Fibroblast of skin of scalp (primary cell): Measurements from ENCODE around the gene HOXA11.

Experiments used
- DNase-seq: peaks from one replicate; pipeline ENCODE4 v3.0.0-alpha.2; 2013

HOXA11 gene

DNA sequence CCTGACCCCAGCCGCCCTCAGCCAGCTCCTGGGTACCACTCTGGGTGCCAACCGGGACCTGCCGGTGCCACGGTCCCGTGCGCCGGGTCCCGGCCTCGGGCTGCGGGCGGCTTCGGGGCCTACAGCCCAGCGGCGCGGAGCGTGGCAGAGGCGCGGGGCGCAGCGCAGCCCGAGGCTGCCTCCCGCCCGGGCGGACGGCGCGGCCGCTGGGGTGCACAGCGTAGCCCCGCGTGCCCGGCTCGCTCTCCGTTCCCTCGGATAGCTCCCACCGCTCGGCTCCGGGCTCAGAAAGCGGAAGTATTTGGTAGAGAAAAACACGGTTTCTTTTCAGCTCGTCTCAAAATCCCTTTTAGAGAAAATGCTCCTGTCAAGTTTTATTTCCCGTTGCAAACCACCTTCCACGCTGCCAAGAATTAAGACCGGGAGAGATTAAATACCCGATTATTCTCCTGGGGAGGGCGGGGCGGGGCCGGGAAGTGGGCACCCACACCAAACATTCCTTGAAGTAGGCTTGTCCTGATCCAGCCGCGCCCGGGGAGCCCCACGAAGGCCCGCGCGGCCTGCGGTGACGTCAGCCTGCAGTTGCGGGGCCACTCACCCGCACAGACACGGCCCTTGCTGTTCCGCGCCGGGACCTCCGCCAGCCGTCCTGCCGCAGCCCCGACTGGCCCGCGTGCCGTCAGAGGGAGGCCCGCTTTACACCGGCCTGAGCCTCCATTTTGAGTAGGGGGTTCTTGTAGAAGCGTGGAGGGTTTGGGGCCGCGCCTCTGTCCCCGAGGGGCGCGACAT, 7.7 kb upstream of the HOXA11 start:
- DNase-seq, result no peak

DNA sequence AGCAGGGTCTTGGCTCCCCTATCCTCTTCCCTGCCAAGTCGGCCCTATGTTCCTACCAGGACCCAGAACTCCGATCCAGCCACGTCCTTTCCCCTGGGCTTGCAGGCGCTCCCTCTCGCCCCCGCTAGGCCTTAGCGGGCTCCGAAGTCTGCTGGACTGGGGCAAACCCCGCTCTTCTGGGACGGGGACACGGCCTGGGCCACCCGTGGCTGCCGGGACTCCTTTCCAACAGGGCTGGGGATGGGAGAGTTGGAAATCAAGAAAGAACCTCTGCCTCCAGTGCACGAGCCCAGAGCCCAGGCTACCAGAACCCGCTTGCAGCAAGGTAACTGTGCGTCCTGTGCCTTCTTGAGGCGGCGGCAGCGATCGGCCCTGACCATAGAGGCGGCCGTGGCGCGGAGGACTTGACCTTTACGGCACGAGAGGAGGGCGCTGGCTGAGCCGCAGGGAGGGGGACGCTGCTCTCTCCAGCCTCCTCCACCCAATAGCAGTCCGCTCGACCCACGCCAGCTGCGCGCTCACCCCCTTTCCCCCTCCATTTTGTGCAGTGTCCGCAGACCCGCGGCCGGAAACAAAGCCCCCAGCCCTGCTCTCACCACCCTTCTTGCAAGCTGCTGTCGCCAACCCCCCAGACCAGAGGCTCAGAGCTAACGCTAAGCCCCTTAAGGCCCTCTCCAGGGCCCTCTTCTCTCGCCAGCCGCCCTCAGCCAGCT, 7.0 kb upstream of the HOXA11 start:
- no peak for DNase-seq

DNA sequence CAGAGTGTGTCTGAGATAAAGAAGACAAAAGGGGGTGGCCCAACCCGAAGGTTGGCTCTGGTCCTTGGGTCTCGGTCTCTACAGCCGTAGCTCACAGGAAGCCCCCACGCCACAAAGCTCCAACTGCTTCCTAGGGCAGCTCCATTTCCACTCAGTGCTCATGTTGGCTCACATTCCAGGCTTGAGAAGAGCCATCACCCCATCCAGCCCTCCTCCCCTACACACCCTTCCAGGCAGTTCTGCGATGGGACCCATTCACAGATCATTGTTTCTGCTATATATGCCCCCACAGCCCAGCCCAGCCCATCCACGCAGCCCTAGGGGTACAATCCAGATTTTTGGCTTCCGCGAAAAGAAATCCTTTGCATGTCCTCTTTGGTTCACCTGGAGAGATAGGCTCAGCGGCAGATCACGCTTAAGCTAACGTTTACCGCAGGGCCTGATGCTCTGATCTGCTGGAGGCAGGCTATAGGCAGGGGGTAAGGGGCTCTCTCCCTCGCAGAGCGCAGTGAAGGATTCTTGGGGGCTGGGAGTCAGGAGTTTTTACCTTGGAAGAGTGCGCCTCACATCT, 6.2 kb upstream of the HOXA11 start:
- DNase-seq, result no peak

DNA sequence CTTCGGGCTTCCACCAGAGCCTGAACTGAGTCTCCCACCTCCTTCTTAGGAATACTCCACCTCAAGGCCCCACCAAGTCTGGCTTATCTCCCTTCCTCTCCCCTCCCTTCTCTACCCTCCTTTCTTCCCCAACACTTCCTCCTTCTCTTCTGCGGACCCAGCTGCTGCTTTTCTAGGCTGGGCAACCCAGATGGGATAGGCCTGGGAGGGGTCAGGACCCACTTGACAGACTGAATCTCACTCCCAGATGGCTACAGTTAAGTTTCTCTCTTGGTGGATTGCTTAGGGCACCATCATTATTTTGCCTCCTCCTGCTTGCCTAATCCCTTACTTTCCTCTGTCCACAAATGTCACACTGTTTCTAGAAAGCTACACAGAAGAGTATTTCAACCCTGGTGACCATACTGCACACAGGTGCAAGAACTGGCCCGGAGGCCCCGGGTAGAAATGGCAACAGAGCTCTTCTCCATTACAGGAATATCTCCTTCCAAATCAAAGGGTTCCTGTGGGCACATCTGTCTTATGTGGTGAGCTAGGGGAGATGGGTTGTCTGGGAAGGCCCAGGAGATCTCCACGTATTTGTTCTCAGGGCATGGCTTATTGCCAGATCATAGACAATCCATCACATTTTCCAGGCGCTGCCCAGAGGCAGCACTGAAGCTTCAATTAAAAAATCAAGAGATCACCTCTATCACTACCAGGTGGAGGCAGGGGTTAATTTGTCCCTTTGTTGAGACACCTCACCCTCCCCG, 5.1 kb upstream of the HOXA11 start:
- DNase-seq, result no peak

DNA sequence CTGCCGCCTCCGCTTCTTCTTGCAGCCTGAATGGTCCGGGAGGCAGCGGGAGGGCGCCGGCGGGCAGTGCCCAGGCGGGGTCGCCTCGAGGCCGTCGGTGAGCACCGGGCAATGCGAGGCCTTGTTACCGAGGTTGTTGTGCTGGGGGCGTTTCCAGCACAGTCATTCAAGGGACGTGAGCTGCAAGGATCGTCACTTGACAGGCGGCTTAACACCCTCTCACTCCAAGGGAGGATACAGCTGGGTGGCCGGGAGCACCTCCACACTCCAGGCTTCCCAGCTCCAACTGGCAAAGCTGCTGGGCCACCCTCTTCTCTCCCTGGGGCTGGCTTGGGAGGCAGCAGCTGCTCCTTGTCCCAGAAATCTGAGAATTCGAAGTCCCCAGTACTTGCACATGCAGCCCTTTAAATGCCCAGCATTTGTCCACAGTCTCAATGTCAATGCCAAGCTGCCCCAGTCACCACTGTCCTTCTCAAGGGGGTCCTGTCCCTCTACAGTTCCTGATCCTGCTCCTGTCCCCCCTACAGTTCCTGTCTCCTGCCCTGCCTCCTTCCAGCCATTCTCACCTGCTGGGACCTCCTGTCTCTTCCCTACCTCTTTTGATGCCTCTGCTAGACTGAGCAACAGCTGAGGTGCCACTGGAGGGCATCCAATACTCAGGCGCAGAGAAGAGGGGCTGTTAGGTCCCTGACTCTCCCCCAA, 4.4 kb upstream of the HOXA11 start:
- no peak for DNase-seq

DNA sequence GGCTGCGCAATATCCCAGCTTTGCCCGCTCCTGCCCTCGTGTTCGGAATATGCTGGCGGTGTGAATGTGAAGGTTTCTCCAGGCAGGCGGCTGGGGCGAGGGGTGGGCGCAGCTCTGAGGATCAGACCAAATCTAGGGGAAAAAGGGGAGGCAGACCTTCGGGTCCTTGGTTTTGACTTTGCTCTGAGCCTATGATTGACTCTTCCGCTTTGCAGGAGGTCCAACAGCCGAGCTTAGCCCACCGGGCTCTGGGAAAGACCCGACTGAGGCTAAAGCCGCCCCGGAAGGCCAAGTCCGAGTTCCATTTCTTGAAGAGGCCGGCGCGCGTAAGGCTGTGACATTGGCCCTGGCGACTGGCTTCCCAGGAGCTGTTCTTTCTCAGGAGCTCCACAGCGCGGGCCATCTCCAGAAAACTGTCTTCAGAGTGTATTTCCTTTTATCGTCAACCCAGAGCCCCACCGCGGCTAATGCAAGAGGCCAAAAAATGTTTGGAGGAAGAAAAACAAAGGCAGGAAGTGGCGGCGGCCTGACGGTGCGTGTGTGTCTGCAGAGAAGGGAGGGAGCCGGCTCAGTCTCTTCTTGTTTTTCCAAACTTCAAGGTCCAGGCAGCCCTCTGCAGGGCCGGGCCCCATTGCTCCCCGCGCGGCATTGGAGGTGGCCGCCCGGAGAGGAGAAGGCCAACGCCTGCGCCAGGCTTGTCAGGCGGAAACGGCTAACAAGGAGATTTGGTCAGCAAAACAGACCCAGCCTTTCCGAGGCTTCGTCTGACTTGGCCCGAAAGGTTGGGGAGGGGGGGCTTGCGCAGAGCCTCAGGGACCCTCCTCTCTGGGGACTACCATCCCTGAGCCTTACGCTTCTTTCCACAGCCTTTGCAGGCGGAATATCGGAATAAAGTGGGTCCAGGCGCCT, 3.6 kb upstream of the HOXA11 start:
- DNase-seq, result no peak

DNA sequence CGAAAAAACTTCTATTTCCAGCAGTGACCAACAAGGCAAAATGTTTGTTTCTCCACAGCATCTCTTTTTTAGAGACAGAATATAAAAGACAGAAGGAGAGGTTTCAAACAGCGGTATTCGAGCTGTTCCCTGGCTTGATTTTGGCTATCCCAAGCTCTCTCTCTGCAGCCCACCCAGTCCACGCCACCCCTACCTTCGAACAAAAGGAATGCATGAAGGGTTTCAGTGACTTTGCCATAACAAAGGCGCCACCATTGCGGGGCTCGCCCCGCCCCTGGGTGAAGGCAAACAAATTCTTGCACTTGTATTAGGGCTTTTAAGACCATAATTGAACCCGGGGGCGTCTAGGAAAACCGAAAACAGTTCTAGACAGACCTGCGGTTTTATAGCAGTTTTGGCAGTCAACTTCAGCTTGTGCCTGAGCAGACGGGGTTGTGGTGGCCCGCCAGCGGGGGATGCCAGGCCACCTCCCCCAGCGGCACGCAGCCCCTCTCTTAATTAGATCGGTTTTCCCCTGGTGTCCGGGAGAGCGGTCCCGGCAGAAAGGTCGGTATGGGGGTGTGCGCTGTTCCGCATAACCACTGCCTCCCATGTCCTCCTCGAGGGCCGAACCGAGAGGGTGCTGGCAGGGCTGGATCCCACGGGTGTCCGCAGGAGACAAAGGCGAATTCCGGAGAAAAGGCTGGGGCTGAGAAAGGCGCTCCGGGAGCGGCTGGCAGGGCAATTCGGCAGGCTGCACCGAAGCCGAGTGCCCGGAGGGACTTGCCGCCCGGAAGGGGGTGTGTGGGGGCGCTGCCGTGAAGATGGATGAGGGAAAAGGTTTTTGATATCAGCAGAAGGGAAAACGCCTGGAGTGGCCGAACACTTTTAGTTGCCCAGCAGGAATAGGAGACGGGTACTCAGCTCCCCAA, 2.7 kb upstream of the HOXA11 start:
- no peak for DNase-seq

DNA sequence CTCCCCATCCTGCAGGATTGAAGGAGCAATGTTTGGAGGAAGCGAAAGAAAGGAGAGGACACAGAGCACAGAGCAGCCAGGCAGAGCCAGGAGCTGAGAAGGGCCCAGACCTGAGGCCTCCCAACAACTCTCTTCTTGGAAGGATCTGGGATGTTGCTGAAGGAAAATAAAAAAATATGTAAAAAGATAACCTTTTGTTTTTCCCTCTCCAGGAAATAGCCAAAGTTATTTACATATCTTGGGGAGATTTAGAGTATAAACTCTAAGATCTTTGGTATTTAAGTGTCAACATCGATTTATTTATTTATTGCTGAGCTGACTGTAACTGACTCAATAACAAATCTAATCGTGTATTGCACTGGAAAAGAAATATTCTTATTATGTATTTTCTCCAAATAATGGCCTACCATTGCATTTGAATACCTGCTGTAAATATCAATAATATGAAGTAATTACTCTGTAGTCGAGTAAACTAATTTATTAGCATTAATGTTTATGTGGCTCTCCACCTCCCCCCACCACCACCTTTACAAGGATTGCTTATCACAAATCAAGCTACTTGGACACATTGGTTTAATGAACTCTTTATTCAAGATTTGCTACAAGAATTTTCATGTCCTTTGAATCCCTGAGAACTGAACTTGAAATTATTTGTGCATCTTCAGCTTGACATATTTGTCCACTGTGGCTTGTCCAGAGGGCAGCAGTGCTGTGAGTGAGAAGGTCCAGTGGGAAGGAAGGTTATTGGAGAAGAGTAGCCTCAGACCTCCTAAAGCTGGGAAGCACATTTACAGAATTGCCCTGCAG, 1.8 kb upstream of the HOXA11 start:
- no peak for DNase-seq

DNA sequence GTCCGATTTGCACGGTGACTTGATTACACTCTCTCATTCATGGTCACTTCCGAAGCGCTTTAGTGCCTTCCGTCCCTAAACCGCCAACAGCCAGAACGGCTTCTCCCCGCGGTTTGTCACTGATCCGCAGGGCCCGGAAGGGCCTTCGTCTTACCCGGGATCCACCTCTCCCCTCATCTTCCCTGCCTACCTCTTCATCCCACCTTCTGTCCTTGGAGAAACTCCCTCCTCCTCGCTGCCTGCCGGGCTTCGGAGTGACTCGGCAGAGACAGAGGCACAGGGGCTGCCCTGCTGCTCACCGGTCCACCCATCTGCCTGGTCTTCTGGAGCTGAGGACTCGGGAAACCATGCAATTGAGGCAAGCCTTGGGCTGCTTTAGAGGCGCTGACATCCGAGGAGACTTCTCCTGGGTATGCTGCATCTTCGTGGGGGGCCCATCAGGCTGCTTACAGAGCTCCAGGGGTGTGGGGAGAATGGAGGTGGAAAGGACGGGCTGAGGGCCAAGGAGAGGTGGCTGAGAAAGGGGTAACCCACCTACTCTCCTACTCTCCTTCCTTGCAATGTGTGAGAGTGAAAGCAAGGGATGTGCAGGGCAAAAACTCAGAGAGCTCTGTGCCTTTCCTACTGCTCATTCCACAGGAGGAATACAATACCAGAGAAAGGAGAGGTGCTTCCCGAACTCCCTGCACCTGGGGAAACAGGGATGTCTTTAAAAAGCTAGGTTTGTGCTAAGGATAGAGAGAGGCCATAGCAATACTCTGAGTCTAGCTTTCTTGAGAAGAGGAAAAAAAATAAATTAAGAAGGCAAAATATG, 1.0 kb upstream of the HOXA11 start:
- DNase-seq, result no peak

DNA sequence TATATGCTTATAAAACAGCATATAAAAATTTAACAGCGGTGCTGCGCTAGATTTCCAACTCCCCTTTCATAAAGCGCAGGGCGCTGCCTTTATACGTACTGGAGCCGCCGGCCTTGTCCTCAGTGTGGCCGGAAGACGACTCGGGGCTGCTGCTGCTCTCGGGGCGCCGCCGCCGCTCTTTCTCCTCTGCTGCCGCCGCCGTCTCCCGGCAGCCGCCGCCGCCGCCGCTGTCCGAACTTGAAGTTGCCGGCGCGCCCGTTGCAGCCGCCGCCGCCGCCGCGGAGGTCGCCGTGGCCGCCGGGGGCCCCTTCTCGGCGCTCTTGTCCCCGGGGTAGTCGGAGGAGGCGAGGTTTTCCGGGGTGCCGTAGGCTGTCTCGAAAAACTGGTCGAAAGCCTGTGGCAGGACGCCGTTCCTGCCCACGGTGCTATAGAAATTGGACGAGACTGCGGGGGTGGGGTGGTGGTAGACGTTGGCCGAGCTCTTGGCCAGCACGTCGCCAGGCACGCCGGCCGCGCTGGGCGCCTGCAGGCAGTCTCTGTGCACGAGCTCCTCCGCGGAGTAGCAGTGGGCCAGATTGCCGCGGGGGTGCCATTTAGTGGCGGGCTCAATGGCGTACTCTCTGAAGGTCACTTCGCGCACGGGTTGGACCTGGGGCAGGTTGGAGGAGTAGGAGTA, 557 bp downstream of the HOXA11 start:
- DNase-seq, result peak; percentile 16

DNA sequence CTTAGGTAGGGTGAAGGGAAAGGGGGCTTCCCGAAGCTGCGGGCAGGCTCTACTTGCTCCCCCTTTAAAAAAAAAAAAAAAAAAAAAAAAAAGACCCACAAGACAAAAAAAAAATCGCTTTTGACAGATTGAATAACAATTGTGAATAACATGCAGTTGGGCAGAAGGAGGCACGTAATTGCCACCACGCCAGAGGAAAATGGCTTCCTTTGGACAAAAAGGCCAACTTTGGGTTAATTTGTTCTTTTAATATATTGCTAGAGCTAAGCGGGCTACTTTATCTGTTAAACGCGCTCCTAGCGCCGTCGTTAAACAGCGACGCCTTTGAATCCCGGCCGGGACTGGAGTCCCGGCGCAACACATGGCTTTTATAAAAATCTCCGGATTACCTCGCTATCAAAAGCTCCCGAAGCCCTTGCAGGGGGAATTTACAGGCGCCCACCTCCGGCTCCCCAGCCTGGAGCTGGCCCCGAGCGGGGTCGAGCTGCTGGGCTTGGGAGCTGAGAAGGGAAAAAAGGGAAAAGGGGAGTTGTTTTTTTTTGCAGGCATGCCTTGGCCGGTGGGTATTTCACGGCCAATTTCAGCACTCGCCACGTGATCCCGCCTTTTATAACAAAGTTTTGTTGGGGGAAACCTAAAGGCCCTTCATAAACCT, 1.2 kb downstream of the HOXA11 start:
- no peak for DNase-seq

DNA sequence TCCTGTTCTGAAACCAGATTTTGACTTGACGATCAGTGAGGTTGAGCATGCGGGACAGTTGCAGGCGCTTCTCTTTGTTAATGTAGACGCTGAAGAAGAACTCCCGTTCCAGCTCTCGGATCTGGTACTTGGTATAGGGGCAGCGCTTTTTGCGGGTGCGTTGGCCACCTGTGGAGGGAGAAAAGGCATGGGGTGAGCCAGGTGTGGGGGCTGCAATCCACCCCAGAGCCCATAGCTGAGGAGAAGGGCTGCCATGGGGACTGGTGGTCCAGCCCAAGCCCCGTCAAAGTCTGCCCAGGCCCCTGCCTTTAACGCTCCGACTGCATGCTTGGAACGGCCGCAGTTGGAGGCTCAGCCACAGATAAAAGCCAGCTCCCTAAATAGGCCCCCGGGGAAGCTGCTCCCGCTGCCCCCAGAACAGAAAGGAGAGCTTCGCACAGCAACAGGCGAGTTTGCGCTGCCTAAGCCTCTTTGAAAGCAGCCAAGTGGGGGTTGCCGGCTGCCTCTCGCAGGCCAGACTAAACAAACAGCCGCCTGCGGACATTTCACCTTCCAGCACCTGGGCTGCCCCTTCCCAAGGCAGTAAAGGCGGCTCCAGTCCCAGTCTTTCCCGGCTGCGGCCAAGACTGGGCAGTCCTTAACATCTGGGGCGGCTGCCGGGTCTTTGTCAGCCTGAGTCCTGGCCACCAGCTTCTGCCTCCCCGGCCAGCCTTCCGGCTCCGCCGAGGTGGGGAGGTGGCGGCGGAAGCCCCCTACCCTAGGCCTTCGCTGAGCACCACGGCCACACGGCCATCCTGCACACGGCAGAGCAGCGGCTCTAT, 2.0 kb downstream of the HOXA11 start:
- no peak for DNase-seq

DNA sequence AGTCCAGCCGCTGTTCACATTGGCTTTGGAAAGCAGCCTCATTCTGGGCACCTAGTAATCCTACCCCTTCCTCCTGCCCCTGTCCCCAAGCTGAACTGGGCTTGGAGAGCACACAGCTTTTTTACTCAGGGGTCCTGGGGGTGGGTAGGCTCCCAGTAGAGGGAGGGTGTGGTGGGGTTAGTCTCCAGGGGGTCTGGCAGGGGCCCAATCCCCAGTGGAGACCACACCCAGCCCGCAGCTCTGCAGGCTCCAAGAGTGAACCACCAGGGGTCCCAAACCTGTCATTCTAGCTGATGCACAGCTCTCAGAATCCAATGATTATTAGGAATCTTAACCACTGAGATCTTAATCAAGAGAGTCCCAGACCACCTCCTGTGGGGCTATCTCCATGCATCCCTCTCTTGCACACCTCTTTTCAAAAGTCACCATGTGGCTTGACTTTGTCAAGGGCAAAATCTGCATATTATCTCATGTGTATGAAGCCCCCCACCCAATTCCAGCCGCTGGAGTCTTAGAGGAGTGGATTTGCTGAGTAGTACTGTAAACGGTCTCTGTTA, 2.7 kb downstream of the HOXA11 start:
- DNase-seq, result no peak

DNA sequence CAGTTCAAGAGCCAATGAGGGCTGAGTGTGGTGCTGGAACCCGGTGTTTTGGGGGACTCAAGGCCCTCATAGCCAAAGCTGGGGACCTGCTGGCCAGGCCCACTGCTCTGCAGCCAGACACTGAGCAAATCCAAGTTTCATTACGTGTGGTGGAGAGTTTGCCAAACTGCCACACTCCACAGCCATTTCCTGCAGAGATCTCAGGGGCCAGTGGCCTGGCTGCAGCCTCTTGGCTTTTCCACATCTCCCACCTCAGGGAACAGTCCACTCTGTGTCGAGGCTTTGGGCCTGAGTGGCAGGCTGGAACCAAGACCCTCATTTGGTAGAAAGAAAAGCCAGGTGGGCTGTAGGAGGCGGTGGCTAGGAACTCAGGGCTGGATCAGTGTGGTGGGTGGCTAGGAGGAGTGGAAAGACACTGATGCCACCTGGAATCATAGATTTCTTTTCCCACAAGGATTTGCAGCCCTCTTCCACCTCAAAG, 3.2 kb downstream of the HOXA11 start:
- DNase-seq, result no peak

DNA sequence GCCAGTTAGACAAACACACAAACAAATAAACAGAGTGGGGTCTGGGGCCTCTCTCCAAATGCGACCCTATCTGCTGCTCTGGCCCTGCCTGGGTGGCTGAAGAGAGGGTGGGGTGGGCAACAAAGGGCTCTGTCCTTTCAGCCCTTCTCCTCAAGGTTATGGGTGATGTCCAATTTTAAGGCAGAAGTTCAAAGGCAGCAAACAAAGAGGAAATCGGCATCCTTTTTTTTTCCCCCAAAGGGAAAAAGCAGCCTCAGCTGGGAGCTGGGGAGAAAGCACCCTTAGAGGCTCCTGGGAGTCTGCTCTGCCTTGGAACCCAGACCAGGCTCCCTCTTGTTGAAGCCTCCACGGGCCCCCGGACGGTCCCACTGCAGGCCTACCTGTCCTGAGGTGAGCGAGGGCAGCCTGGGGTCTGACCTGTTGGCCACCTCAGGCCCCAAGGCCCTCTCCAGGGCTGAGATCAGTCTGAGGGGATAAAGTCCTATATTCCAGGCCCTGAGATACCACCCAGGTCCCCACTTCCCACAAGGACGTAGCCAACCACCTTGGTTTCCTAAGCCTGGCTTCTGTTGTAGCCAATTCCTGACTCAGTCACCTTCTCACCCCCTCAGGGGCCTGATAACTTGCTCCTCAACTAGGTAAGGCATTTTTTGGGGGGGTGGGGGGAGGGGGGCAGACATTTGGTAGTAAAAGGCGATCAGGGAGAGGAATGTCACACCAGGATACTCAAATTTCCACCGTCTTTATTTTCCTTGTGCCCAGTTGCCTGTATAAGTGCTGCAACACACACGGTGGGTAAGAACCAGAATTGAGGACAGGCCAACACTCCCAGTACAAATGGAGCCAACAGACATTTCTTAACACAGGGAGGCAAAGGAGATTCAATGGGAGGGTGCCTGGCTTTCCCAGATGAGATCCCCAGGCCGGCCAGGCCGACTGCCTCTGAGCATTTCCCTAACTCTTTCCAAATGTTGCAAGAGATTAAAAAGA, 4.3 kb downstream of the HOXA11 start:
- DNase-seq, result no peak
